ENCODE results near the gene ANTXR1. TPM values are rescaled to one million over a fixed set of nuclear protein-coding genes. Genes with fewer than 3 reads are reported as not detected.

The ANTXR1 gene
- total and polyA plus RNA-seq, 9 of the 15 experiments (the other 6 are each of a cell fraction or from before 2014, with no cell fraction given) = 0.07 to 1.00 (median 0.54) TPM

- in situ Hi-C loops (cut with MboI) (no loop called here), intact Hi-C loops (cut with micrococcal nuclease) (no loop called here)
- H3K27me3 ChIP-seq (ENCODE audit: control insufficient read depth in 2 of 2, insufficient read depth in 2 of 2, low read length in 2 of 2) = peaks cover 14 to 31% of the 10 kb centered on the region in 2 experiments; a peak in 3 of 5 replicates
- no peaks in the 10 kb centered on the region for H3K9me1 ChIP-seq (ENCODE audit: control insufficient read depth, insufficient read depth, low read length)
- POLR2A ChIA-PET = interaction anchor here (0.9 kb wide), 1 partner anchor 13 kb away, joined by 3 read pairs; no protein-coding TSS in a partner anchor
- H3K9ac ChIP-seq (ENCODE audit: insufficient read depth in 1 of 2, low read depth in 2 of 2, low read length in 2 of 2) = no peak overlapping the region
- CTCF ChIA-PET (ENCODE audit: low intra/inter-chr PET ratio) = no interaction called here
- no peak overlapping the region for H3K27ac ChIP-seq (ENCODE audit: extremely low read depth, low read depth, low read length)
- no peaks in the 10 kb centered on the region for H3K9me3 ChIP-seq (replicated peaks; ENCODE audit: control insufficient read depth, insufficient read depth, low read depth, low read length)
- FAIRE-seq (peak; percentile 49), DNase-seq (ENCODE audit: extremely low read depth in 1 of 4, low spot score in 3 of 4) (peak in 2 of 4 experiments; percentile 20 to 21), ATAC-seq (0 out of 3 replicates have a peak, but pooled peaks have one; percentile 36)
- no peak overlapping the region for H3K4me2 ChIP-seq (ENCODE audit: insufficient read depth, low read length)
- 6% methylated on average over 5 of the region's 5 CpGs for WGBS (ENCODE audit: insufficient coverage, low coverage, missing lambda C conversion rate)
- H3K79me2 ChIP-seq (ENCODE audit: control insufficient read depth, insufficient read depth, low read length) = no peaks in the 10 kb centered on the region
- peaks cover 3 to 11% of the 10 kb centered on the region in 2 experiments; a peak in 4 of 5 replicates for H3K4me1 ChIP-seq (replicated peaks in 1 of 2; ENCODE audit: control insufficient read depth in 2 of 2, insufficient read depth in 2 of 2, low read length in 2 of 2)
- TF ChIP-seq REST (IDR thresholded peaks at IDR 0.05; ENCODE audit: borderline replicate concordance) (peak; percentile 67), REST (CRISPR knock-in tag; IDR thresholded peaks at IDR 0.05; ENCODE audit: low read depth) (peak; percentile 62; the same call in 1 of the 2 replicates), MAFG (tag; conservative IDR thresholded peaks at IDR 0.05) (peak; percentile 99), NFE2L1 (tag; IDR thresholded peaks at IDR 0.05; ENCODE audit: borderline replicate concordance, low read depth) (peak; percentile 87), NFE2 (IDR thresholded peaks at IDR 0.05; ENCODE audit: low read depth) (peak; percentile 86), BACH1 (tag; IDR thresholded peaks at IDR 0.05) (peak; percentile 93), C11orf30 (IDR thresholded peaks at IDR 0.05; ENCODE audit: low read depth) (peak; percentile 98), MAFF (IDR thresholded peaks at IDR 0.05; ENCODE audit: low read length) (peak; percentile 97), ZNF124 (CRISPR knock-in tag; IDR thresholded peaks at IDR 0.05) (no peak), MAFK (IDR thresholded peaks at IDR 0.05; ENCODE audit: low read length) (peak; percentile 97), ZNF316 (IDR thresholded peaks at IDR 0.05) (peak; percentile 98)
- TF ChIP-seq, protein P1, sequence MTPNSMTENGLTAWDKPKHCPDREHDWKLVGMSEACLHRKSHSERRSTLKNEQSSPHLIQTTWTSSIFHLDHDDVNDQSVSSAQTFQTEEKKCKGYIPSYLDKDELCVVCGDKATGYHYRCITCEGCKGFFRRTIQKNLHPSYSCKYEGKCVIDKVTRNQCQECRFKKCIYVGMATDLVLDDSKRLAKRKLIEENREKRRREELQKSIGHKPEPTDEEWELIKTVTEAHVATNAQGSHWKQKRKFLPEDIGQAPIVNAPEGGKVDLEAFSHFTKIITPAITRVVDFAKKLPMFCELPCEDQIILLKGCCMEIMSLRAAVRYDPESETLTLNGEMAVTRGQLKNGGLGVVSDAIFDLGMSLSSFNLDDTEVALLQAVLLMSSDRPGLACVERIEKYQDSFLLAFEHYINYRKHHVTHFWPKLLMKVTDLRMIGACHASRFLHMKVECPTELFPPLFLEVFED (CRISPR knock-in tag; conservative IDR thresholded peaks at IDR 0.05) = no peak
- no peak overlapping the region for H3K4me3 ChIP-seq
- BruUV-seq (replicated peaks) = no TSS peak
- H2AFZ ChIP-seq (ENCODE audit: low read depth, low read length) = no peak overlapping the region
- no peaks in the 10 kb centered on the region for H3K36me3 ChIP-seq (ENCODE audit: control insufficient read depth, insufficient read depth, low read length)
- H4K20me1 ChIP-seq (replicated peaks; ENCODE audit: control insufficient read depth, insufficient read depth, low read length) = no peaks in the 10 kb centered on the region; the same call in 1 of the 2 replicates
These were observed 4.1 kb downstream of the ANTXR1 start for GRCh38 chr2:69017080-69017479.
